ENCODE data around the gene UBAP1. TPM values are rescaled to one million over a fixed set of nuclear protein-coding genes. Genes with fewer than 3 reads are reported as not detected.

UBAP1 gene
- total and polyA plus RNA-seq, 2 of the 4 experiments (the other 2 are of a cell fraction), result 30.6 to 37.0 TPM

DNA sequence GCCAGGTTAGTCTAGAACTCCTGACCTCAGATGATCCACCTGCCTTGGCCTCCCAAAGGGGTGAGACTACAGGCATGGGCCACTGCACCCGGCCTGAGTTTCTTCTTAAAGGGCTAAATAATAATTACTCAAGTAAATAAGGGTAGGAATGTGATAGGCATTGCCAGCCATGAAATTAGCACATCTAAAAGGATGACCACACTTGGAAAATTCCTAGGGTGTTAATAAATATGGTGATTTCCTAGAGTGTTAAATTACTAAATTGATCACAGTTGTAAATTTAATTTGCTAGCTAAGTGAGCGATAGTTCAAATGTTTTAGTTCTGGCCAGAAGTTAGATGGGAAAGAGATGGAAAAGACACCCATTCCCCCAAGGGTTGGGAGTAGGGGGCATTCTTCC, 53.4 kb downstream of the UBAP1 start:
- Histone ChIP-seq H2AK5ac (ENCODE audit: low read depth, low read length) (no peak overlapping the region), H3K14ac (replicated peaks; ENCODE audit: low read depth, low read length) (no peak overlapping the region), H4K20me1 (ENCODE audit: insufficient read depth, low read length) (peaks cover 17% of the 10 kb centered on the region; the same call in 1 of the 2 replicates), H2BK5ac (ENCODE audit: low read depth, low read length, poor library complexity, severe bottlenecking) (no peak overlapping the region), H3K4me1 (ENCODE audit: control insufficient read depth, insufficient read depth, low read length) (no peaks in the 10 kb centered on the region; the same call in 1 of the 2 replicates), H3K27ac (ENCODE audit: insufficient read depth, low read length) (no peak overlapping the region), H3K9me3 (ENCODE audit: control insufficient read depth, insufficient read depth, low read length) (no peaks in the 10 kb centered on the region), H4K5ac (ENCODE audit: low read depth, low read length) (no peak overlapping the region), H3K4me2 (ENCODE audit: low read depth, low read length) (no peak overlapping the region), H2BK20ac (ENCODE audit: low read depth, low read length) (no peak overlapping the region), H3K79me1 (ENCODE audit: low read depth in 1 of 2, low read length in 2 of 2) (peaks cover 14 to 57% of the 10 kb centered on the region in 2 experiments), H2BK120ac (ENCODE audit: low read depth, low read length) (no peak overlapping the region), H3K4ac (ENCODE audit: low read depth, low read length) (no peak overlapping the region), H3K56ac (ENCODE audit: extremely low read depth, insufficient read depth, low read length) (no peak overlapping the region), H4K91ac (ENCODE audit: insufficient read depth, low read depth, low read length) (no peak overlapping the region), H4K8ac (ENCODE audit: low read depth in 2 of 2, low read length in 2 of 2) (no peak overlapping the region), H3K27me3 (ENCODE audit: control insufficient read depth, insufficient read depth, low read length) (no peaks in the 10 kb centered on the region), H3K23ac (ENCODE audit: low read depth, low read length) (no peak overlapping the region), H2AFZ (replicated peaks; ENCODE audit: low read length, poor library complexity) (no peak overlapping the region), H3K4me3 (ENCODE audit: insufficient read depth, low read depth, low read length) (no peak overlapping the region), H2BK15ac (ENCODE audit: low read depth, low read length) (no peak overlapping the region), H3K9ac (ENCODE audit: low read depth, low read length) (no peak overlapping the region), H3K9me1 (ENCODE audit: insufficient read depth, low read length) (peaks cover 3% of the 10 kb centered on the region; the same call in 1 of the 2 replicates), H3K18ac (ENCODE audit: low read depth, low read length) (no peak overlapping the region), H3K36me3 (ENCODE audit: control insufficient read depth, insufficient read depth, low read length) (peaks cover 11% of the 10 kb centered on the region), H2AK9ac (replicated peaks; ENCODE audit: low read depth, low read length, poor library complexity) (no peak overlapping the region)
- in situ Hi-C loops (cut with MboI; ENCODE audit: low sequenced_read_pairs) (no loop called here), intact Hi-C loops (cut with micrococcal nuclease) (no loop called here), dilution Hi-C loops (cut with HindIII; ENCODE audit: low sequenced_read_pairs, unreplicated experiment) (no loop called here)
- no peak for TF ChIP-seq CHD1 (IDR thresholded peaks at IDR 0.05; ENCODE audit: low read depth, low read length)
- TF ChIP-seq, protein P1, sequence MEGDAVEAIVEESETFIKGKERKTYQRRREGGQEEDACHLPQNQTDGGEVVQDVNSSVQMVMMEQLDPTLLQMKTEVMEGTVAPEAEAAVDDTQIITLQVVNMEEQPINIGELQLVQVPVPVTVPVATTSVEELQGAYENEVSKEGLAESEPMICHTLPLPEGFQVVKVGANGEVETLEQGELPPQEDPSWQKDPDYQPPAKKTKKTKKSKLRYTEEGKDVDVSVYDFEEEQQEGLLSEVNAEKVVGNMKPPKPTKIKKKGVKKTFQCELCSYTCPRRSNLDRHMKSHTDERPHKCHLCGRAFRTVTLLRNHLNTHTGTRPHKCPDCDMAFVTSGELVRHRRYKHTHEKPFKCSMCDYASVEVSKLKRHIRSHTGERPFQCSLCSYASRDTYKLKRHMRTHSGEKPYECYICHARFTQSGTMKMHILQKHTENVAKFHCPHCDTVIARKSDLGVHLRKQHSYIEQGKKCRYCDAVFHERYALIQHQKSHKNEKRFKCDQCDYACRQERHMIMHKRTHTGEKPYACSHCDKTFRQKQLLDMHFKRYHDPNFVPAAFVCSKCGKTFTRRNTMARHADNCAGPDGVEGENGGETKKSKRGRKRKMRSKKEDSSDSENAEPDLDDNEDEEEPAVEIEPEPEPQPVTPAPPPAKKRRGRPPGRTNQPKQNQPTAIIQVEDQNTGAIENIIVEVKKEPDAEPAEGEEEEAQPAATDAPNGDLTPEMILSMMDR (conservative IDR thresholded peaks at IDR 0.05; ENCODE audit: low read depth, low read length), result no peak
- POLR2A ChIA-PET (ENCODE audit: unreplicated experiment), result no interaction called here
- no TSS peak for BruUV-seq (replicated peaks)
- CTCF ChIA-PET, result interaction anchor here (0.6 to 1.1 kb wide), 2 partner anchors 21 to 191 kb away, joined by 3 to 6 read pairs; no protein-coding TSS in a partner anchor
- DNase-seq (no peak), ATAC-seq (ENCODE audit: low read depth) (no peak)
- WGBS, 2 experiments (ENCODE audit: extremely low coverage in 2 of 2, insufficient read length in 1 of 2), result no CpG with 5 or more reads among the region's 2 CpGs

Measured in IMR-90 (cell line).